Neural progenitor cell (in vitro differentiated cells): ENCODE results near the gene PPP2R3A. TPM values are rescaled to one million over a fixed set of nuclear protein-coding genes. Genes with fewer than 3 reads are reported as not detected.
A peak's percentile ranks its signal among the peaks of the same experiment; 100 is the strongest.

ENCODE experiments used
- DNase-seq: peaks from one replicate; pipeline ENCODE4 v3.0.0-alpha.2; 2016; ENCODE audit warnings: low spot score
- H2AFZ ChIP-seq: fragments of 200-600 bp; sonication (generic); replicated peaks from 2 replicates; pipeline ENCODE4 v1.6.1; 2016; ENCODE audit warnings: antibody characterized with exemption
- H3F3A ChIP-seq: fragments of 200-600 bp; sonication (generic); 2 replicates; pipeline ENCODE4 v1.6.1; 2016; ENCODE audit warnings: antibody characterized with exemption, low read depth
- H3K27ac ChIP-seq: fragments of 200-600 bp; sonication (generic); 2 replicates; pipeline ENCODE4 v1.5.1; 2016; ENCODE audit warnings: mild to moderate bottlenecking
- H3K27me3 ChIP-seq: fragments of 200-600 bp; sonication (generic); 2 replicates; pipeline ENCODE4 v1.6.1; 2016; ENCODE audit warnings: mild to moderate bottlenecking, moderate library complexity
- H3K36me3 ChIP-seq: fragments of 200-600 bp; sonication (generic); 2 replicates; pipeline ENCODE4 v1.5.1; 2016
- H3K4me1 ChIP-seq: fragments of 200-600 bp; sonication (generic); 2 replicates; pipeline ENCODE4 v1.6.1; 2016; ENCODE audit warnings: mixed run types
- H3K4me2 ChIP-seq: fragments of 200-600 bp; sonication (generic); 2 replicates; pipeline ENCODE4 v1.6.1; 2016
- H3K4me3 ChIP-seq: fragments of 200-600 bp; sonication (generic); 2 replicates; pipeline ENCODE4 v1.5.1; 2016
- H3K79me2 ChIP-seq: fragments of 200-600 bp; sonication (generic); 2 replicates; pipeline ENCODE4 v1.6.1; 2016; ENCODE audit warnings: low read depth
- H3K9ac ChIP-seq: fragments of 200-600 bp; sonication (generic); 2 replicates; pipeline ENCODE4 v1.6.1; 2016
- H3K9me3 ChIP-seq: fragments of 200-600 bp; sonication (generic); 2 replicates; pipeline ENCODE4 v1.5.1; 2016; ENCODE audit warnings: low read depth
- H4K20me1 ChIP-seq: fragments of 200-600 bp; sonication (generic); 2 replicates; pipeline ENCODE4 v1.6.1; 2016; ENCODE audit warnings: low read depth
- H3K27ac Mint-ChIP-seq: 3 replicates; pipeline ENCODE4 v1.8.0; 2021; ENCODE audit warnings: mixed read lengths
- H3K27me3 Mint-ChIP-seq: 2 replicates; pipeline ENCODE4 v1.8.0; 2022; ENCODE audit warnings: low read depth, mild to moderate bottlenecking, inconsistent platforms, moderate library complexity, mixed read lengths; ENCODE audit not compliant: insufficient read depth
- H3K36me3 Mint-ChIP-seq: 3 replicates; pipeline ENCODE4 v1.8.0; 2021; ENCODE audit warnings: mixed read lengths
- H3K4me1 Mint-ChIP-seq: 3 replicates; pipeline ENCODE4 v1.8.0; 2021; ENCODE audit warnings: mixed read lengths
- H3K4me3 Mint-ChIP-seq: 3 replicates; pipeline ENCODE4 v1.8.0; 2021; ENCODE audit warnings: mild to moderate bottlenecking, moderate library complexity, mixed read lengths
- H3K9me3 Mint-ChIP-seq: 3 replicates; pipeline ENCODE4 v1.8.0; 2020; ENCODE audit warnings: mixed read lengths
- EZH2 ChIP-seq: fragments of 200-600 bp; sonication (generic); IDR thresholded peaks from 2 replicates; pipeline ENCODE4 v1.6.1; 2017; ENCODE audit warnings: antibody characterized with exemption, mild to moderate bottlenecking, moderate library complexity
- EZH2phosphoT487 ChIP-seq: fragments of 200-600 bp; sonication (generic); IDR thresholded peaks from 2 replicates; pipeline ENCODE4 v1.6.1; 2017; ENCODE audit warnings: antibody characterized with exemption
- total RNA-seq: library from RNA; depleted of rRNA; stranded (reverse); fragments of >200 nt; gene quantifications from 2 replicates; pipeline ENCODE4 v1.2.3, GENCODE V29; 2015; ENCODE audit warnings: low replicate concordance
- TF ChIP-seq, protein P1 (sequence below): fragments of 200-600 bp; sonication (generic); IDR thresholded peaks from 2 replicates; pipeline ENCODE4 v1.5.1; 2017; ENCODE audit warnings: antibody characterized with exemption, mild to moderate bottlenecking

Gene PPP2R3A
- total RNA-seq, 1 donor from 2014 or later, result 41.5 TPM

DNA sequence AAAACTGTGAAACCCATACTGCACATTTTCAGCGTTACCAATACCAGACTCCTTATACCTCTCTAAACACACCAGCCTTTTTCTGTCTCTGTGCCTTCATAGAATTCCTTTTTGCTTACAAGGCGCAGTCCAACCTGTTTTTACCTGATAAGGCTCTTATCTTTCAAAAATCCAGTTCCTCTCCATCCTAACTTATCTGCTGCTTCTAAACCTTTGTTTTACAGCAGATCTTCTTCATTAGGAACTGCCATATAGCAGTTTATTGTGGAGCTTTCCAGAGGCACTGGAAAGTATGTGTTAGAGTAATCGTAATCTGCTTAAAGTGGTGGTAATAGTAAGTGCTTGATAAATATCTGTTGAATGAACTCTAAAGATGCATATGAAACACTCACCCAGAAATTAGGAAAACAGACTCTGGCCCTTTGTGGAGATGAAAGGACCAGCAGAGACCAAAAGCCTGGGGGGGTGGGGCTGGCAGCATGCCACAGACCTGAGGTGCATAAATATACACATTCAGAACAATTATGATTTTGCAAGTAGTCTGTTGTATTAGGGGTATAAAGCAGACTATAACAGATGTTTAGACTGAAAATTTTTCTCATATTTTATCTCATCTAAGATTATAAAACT, 29.3 kb downstream of the PPP2R3A start:
- H3F3A ChIP-seq, result peaks cover 11% of the 10 kb centered on the region
- Mint-ChIP-seq H3K27ac (no peak overlapping the region), H3K36me3 (no peaks in the 10 kb centered on the region), H3K27me3 (no peaks in the 10 kb centered on the region), H3K9me3 (no peaks in the 10 kb centered on the region), H3K4me1 (no peaks in the 10 kb centered on the region), H3K4me3 (no peak overlapping the region)
- H3K4me3 ChIP-seq, result no peak overlapping the region
- H3K27ac ChIP-seq, result no peak overlapping the region
- TF ChIP-seq EZH2 (no peak), EZH2phosphoT487 (no peak)
- TF ChIP-seq, protein P1, sequence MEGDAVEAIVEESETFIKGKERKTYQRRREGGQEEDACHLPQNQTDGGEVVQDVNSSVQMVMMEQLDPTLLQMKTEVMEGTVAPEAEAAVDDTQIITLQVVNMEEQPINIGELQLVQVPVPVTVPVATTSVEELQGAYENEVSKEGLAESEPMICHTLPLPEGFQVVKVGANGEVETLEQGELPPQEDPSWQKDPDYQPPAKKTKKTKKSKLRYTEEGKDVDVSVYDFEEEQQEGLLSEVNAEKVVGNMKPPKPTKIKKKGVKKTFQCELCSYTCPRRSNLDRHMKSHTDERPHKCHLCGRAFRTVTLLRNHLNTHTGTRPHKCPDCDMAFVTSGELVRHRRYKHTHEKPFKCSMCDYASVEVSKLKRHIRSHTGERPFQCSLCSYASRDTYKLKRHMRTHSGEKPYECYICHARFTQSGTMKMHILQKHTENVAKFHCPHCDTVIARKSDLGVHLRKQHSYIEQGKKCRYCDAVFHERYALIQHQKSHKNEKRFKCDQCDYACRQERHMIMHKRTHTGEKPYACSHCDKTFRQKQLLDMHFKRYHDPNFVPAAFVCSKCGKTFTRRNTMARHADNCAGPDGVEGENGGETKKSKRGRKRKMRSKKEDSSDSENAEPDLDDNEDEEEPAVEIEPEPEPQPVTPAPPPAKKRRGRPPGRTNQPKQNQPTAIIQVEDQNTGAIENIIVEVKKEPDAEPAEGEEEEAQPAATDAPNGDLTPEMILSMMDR, result no peak
- H2AFZ ChIP-seq, result no peak overlapping the region
- H3K4me2 ChIP-seq, result no peak overlapping the region
- no peaks in the 10 kb centered on the region for H3K9me3 ChIP-seq
- DNase-seq, result no peak
- peaks cover 19% of the 10 kb centered on the region for H3K4me1 ChIP-seq
- H3K9ac ChIP-seq, result no peak overlapping the region
- H3K79me2 ChIP-seq, result peaks cover 51% of the 10 kb centered on the region
- H3K36me3 ChIP-seq, result no peaks in the 10 kb centered on the region
- H4K20me1 ChIP-seq, result peaks cover 6% of the 10 kb centered on the region
- H3K27me3 ChIP-seq, result no peaks in the 10 kb centered on the region

DNA sequence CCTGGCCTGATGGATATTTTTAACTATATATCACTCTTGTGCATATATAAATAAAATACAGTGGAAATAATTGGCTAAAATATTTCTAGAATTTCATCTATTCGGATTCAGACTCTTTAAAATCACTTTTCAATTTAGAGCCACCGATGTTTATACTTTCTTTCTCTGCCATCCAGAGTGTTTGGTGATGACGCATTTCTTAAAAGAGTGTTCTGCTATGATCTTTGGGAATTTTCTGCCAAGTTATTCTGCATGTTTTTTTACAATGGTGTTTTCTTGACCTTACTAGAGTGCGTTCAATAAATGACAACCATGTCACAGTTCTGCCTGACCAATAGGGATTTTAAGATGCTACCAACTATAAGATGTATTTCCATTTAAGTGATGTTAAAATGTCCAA, 30.2 kb downstream of the PPP2R3A start:
- H3K4me3 ChIP-seq, result no peak overlapping the region
- no peaks in the 10 kb centered on the region for H3K9me3 Mint-ChIP-seq
- H3K9me3 ChIP-seq, result no peaks in the 10 kb centered on the region
- H4K20me1 ChIP-seq, result peaks cover 2% of the 10 kb centered on the region
- TF ChIP-seq EZH2phosphoT487, result no peak
- TF ChIP-seq, protein P1, result no peak
- TF ChIP-seq EZH2, result no peak
- H3K4me1 Mint-ChIP-seq, result no peaks in the 10 kb centered on the region
- peaks cover 11% of the 10 kb centered on the region for H3F3A ChIP-seq
- H3K27ac Mint-ChIP-seq, result no peak overlapping the region
- H3K4me1 ChIP-seq, result peaks cover 19% of the 10 kb centered on the region
- H3K4me2 ChIP-seq, result no peak overlapping the region
- no peak for DNase-seq
- H3K79me2 ChIP-seq, result peaks cover 57% of the 10 kb centered on the region
- no peaks in the 10 kb centered on the region for H3K27me3 ChIP-seq
- H3K27ac ChIP-seq, result no peak overlapping the region
- no peak overlapping the region for H3K9ac ChIP-seq
- no peak overlapping the region for H2AFZ ChIP-seq
- H3K27me3 Mint-ChIP-seq, result no peaks in the 10 kb centered on the region
- no peaks in the 10 kb centered on the region for H3K36me3 ChIP-seq
- H3K4me3 Mint-ChIP-seq, result no peak overlapping the region
- no peaks in the 10 kb centered on the region for H3K36me3 Mint-ChIP-seq

- Histone ChIP-seq H3K9ac (no peak overlapping the region), H3K9me3 (no peaks in the 10 kb centered on the region), H3K79me2 (peaks cover 52% of the 10 kb centered on the region), H4K20me1 (no peaks in the 10 kb centered on the region), H3K27me3 (no peaks in the 10 kb centered on the region), H3F3A (peaks cover 11% of the 10 kb centered on the region), H3K36me3 (no peaks in the 10 kb centered on the region), H3K4me3 (no peak overlapping the region), H2AFZ (no peak overlapping the region), H3K4me1 (peaks cover 19% of the 10 kb centered on the region), H3K27ac (peak overlapping the region; percentile 14), H3K4me2 (peak overlapping the region; percentile 7)
- no peaks in the 10 kb centered on the region for H3K27me3 Mint-ChIP-seq
- H3K9me3 Mint-ChIP-seq, result no peaks in the 10 kb centered on the region
- no peaks in the 10 kb centered on the region for H3K4me1 Mint-ChIP-seq
- TF ChIP-seq, protein P1, result no peak
- no peak for TF ChIP-seq EZH2phosphoT487
- no peak for TF ChIP-seq EZH2
- H3K4me3 Mint-ChIP-seq, result no peak overlapping the region
- H3K36me3 Mint-ChIP-seq, result peaks cover 4% of the 10 kb centered on the region
- peak; percentile 41 for DNase-seq
- H3K27ac Mint-ChIP-seq, result no peak overlapping the region
These were observed 32.2 kb downstream of the PPP2R3A start for GRCh38 chr3:135997554-135998320.
